ENCODE measurements around the gene IRF2BP1.
"Not testable (repeated sequence)": the region's sequence is repeated elsewhere in the genome, so short reads cannot be mapped to it uniquely, and the experiment has no call there.

The IRF2BP1 gene

DNA sequence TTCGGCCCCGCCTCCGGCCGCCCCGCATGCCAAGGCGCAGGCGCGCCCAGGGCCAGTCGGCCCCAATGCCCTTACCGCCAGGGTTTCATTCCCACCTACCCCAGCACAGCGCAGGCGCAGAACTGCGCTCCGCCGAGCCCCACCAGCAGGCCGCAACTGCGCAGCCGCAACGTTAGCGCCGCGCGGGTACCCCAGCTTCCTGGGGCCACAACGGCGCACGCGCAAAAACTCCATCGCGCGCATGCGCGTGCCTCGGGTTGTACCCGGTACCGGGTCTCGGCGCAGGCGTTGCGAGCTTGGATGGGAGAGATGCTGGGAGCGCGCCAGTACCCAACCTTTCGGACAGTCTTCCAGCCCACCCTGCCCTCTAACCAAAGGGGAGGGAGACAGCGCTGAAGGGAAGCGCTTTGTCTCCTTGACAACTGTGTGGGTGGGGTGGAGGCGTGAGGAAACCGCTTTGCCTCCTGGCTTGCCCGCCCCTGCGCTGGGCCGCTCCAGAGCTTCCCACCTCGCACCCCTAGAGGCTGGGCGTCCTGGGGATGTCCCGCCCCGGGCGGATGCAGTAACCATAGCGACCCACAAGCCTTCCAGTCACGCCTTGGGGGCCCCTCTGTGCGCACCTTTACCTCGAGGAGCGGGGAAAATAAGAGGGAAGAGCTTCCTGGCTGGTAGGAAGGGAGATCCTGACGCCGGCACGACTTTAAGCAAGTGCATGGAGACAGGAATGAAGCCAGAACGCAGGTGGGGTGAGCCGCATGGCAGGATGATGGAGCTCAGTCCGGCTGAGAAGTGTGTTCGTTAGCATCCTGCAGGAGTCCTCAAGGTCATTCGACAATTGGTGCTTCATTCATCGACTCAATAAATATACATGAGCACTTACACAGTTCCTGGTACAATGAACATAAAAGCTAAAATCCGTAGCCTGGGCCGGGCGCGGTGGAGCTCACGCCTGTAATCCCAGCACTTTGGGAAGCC is 17.0 kb upstream of the IRF2BP1 start:
- Histone ChIP-seq H3K36me3 (ENCODE audit: control insufficient read depth, insufficient read depth, low read length) (peaks cover 15% of the 10 kb centered on the region), H3K27me3 (ENCODE audit: control insufficient read depth, insufficient read depth, low read length, poor library complexity, severe bottlenecking) (peaks cover 24% of the 10 kb centered on the region), H3K9me3 (ENCODE audit: control insufficient read depth, low read length) (no peaks in the 10 kb centered on the region), H3K4me3 (ENCODE audit: insufficient read depth, low read depth, low read length) (peak overlapping the region; percentile 57), H3K27ac (ENCODE audit: insufficient read depth, low read depth, low read length, poor library complexity, severe bottlenecking) (peak overlapping the region; percentile 45), H3K4me1 (ENCODE audit: control insufficient read depth, insufficient read depth, low read length) (no peaks in the 10 kb centered on the region)
- WGBS, 2 experiments = 6 to 7% methylated on average over 73 of the region's 73 CpGs

DNA sequence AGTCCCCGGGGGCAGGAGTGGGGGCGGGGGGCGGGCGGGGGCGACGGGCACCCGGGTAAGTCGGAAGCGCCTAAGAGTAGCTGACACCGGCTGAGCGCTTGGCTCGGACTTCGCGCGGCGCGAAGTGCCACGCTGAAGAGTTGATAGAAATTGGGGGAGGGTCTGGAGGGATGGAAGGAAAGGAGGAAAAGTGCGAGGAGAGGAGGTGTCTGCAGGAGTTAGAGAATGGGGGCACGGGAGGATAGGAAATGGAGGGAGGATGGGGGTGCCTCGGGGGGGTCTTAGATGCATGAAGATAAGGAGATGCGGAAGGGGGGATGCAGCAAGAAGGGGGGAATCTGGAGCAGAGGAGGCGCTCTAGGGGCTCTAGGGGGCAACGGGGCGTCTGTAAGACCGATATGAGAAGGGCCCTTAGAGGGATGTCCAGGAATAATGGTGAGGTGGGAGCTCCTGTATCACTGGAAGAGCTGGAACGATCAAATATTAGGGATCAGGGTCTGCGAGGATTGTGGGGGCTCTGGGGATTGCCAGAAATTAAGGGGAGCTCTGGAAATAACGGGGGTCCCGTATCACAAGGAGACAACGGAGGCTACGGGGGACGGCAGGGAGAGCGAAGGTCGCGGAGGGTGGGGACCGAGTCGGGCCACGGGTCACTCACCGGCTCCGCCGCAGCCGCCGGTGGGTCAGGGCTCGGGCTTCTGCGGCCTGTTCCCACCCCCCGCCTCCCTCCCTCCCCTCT is 16.1 kb upstream of the IRF2BP1 start, which contains the start of gene MYPOP:
Gene MYPOP, minus strand, starts transcription at position 702 of the 739 bp plus-strand sequence. CDS start 840 bp downstream, outside the sequence.
- Histone ChIP-seq H3K27me3 (ENCODE audit: control insufficient read depth, insufficient read depth, low read length, poor library complexity, severe bottlenecking) (peaks cover 24% of the 10 kb centered on the region), H3K4me1 (ENCODE audit: control insufficient read depth, insufficient read depth, low read length) (no peaks in the 10 kb centered on the region), H3K9me3 (ENCODE audit: control insufficient read depth, low read length) (no peaks in the 10 kb centered on the region), H3K36me3 (ENCODE audit: control insufficient read depth, insufficient read depth, low read length) (peaks cover 15% of the 10 kb centered on the region), H3K27ac (ENCODE audit: insufficient read depth, low read depth, low read length, poor library complexity, severe bottlenecking) (peak within 1 kb of the TSS; percentile 45), H3K4me3 (ENCODE audit: insufficient read depth, low read depth, low read length) (peak within 1 kb of the TSS; percentile 57)
- WGBS, 2 experiments = 1% methylated on average over 47 of the region's 47 CpGs

DNA sequence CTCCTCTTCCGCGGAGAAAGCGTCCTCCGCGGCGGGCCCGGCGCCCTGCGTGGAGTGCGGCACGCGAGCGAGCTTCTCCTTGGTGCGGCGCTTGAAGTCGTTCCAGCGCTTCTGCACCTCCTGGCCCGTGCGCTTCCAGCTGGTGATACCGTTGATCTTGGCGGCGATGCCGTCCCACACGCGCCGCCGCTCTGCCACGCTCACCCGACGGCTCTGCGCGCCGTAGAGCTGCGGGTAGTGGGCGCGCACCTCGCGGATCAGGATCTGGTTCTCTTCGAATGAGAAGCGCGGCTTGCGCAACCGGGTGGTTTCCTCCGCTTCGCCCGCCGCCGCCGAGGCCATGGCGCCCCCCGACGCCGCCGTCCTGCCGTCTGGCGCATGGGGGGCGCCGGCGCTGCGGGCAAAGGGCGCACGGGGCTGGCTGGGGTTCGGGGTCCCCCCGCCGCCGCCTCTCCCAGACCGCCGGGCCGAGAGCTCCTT is 15.5 kb upstream of the IRF2BP1 start:
- Histone ChIP-seq H3K4me1 (ENCODE audit: control insufficient read depth, insufficient read depth, low read length) (no peaks in the 10 kb centered on the region), H3K9me3 (ENCODE audit: control insufficient read depth, low read length) (no peaks in the 10 kb centered on the region), H3K27me3 (ENCODE audit: control insufficient read depth, insufficient read depth, low read length, poor library complexity, severe bottlenecking) (peaks cover 24% of the 10 kb centered on the region), H3K4me3 (ENCODE audit: insufficient read depth, low read depth, low read length) (peak overlapping the region; percentile 49), H3K27ac (ENCODE audit: insufficient read depth, low read depth, low read length, poor library complexity, severe bottlenecking) (no peak overlapping the region), H3K36me3 (ENCODE audit: control insufficient read depth, insufficient read depth, low read length) (peaks cover 15% of the 10 kb centered on the region)
- WGBS, 2 experiments = 2% methylated on average over 69 of the region's 69 CpGs

DNA sequence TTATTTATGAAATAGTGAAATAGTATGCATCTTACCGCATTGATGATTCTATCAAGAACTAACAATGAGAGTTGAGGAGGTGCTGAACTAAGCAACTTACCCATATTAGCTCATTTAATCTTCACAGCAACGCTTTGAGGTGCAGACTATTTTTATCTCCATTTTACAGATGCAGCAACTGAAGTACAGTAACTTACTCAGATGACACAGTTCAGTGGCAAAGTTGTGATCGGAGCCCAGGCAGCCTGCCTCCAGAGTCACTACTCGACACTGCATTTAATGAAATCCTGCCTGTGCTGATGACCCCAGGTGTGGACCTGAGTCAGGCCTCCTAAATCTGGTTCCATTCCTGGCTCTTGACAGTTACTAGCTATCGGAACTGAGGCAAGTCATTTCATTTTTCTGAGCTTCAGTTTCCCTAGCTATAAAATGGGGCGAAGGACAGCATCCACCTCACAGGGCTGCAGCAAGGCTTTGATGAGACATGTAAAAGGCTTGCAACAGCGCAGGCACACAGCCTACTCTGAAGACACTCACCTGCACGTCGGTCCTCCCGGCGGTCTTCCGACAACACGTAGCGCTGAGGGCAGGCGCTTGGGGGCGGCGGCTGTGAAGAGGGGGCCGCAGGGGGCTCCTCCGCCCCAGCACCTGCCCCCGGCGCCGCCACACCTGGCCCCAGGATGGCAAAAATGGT is 14.9 kb upstream of the IRF2BP1 start:
- Histone ChIP-seq H3K4me1 (ENCODE audit: control insufficient read depth, insufficient read depth, low read length) (no peaks in the 10 kb centered on the region), H3K36me3 (ENCODE audit: control insufficient read depth, insufficient read depth, low read length) (peaks cover 15% of the 10 kb centered on the region), H3K27ac (ENCODE audit: insufficient read depth, low read depth, low read length, poor library complexity, severe bottlenecking) (no peak overlapping the region), H3K4me3 (ENCODE audit: insufficient read depth, low read depth, low read length) (peak overlapping the region; percentile 49), H3K27me3 (ENCODE audit: control insufficient read depth, insufficient read depth, low read length, poor library complexity, severe bottlenecking) (peaks cover 24% of the 10 kb centered on the region), H3K9me3 (ENCODE audit: control insufficient read depth, low read length) (no peaks in the 10 kb centered on the region)
- WGBS, 2 experiments = 32 to 34% methylated on average over 22 of the region's 22 CpGs

DNA sequence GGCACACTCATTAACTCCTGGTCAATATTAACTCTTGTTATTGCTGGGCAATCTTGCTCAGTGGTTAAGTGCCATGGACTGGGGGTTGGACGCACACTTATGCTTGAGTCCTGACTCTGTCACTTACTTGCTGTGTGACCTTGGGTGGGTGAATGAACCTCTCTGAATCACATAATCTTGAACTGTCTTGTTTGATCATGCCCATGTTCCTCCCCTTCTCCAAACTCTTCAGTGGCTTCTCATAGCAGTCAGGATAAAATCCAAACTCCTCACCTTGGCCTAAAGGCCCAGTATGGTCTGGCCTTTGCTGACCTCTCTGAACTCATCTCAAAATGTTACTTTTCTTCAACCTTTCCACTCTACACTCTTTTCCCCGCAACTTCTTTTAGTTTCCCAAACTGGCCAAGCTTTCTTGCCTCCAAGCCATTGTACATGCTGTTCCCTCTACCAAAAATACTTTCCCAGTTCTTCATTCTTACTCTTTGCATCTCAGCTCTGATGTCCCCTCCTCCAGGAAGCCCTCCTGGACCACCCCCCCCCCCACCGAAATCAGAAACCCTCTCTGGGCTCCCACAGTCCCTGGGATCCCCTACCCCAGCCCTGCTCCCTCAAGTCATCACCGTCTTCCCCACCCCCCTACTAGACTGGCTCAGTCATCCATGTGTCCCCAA is 14.1 kb upstream of the IRF2BP1 start:
- Histone ChIP-seq H3K4me1 (ENCODE audit: control insufficient read depth, insufficient read depth, low read length) (no peaks in the 10 kb centered on the region), H3K4me3 (ENCODE audit: insufficient read depth, low read depth, low read length) (no peak overlapping the region), H3K27ac (ENCODE audit: insufficient read depth, low read depth, low read length, poor library complexity, severe bottlenecking) (no peak overlapping the region), H3K27me3 (ENCODE audit: control insufficient read depth, insufficient read depth, low read length, poor library complexity, severe bottlenecking) (peaks cover 24% of the 10 kb centered on the region), H3K9me3 (ENCODE audit: control insufficient read depth, low read length) (no peaks in the 10 kb centered on the region), H3K36me3 (ENCODE audit: control insufficient read depth, insufficient read depth, low read length) (peaks cover 15% of the 10 kb centered on the region)
- 91 to 96% methylated on average over 3 to 4 of the region's 4 CpGs for WGBS, 2 experiments

DNA sequence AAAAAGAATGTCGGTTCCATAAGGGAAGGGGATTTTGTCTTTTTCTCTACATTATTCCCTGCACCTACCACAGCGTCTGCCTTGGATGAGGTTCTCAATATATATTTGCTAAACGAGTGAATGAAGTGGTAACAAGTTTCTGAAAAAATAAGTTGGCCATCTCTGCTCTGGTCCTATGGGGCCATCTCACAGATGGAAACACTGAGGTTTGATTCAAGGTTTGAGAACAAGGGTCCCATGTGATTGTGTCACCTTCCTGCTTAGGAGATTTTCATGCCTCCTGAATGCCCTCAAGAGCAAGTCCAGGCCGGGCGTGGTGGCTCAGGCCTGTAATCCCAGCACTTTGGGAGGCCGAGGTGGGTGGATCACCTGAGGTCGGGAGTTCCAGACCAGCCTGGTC is 13.3 kb upstream of the IRF2BP1 start:
- H3K4me1 ChIP-seq (ENCODE audit: control insufficient read depth, insufficient read depth, low read length) = no peaks in the 10 kb centered on the region
- H3K27me3 ChIP-seq (ENCODE audit: control insufficient read depth, insufficient read depth, low read length, poor library complexity, severe bottlenecking) = peaks cover 24% of the 10 kb centered on the region
- no peak overlapping the region for H3K4me3 ChIP-seq (ENCODE audit: insufficient read depth, low read depth, low read length)
- no peak overlapping the region for H3K27ac ChIP-seq (ENCODE audit: insufficient read depth, low read depth, low read length, poor library complexity, severe bottlenecking)
- H3K9me3 ChIP-seq (ENCODE audit: control insufficient read depth, low read length) = no peaks in the 10 kb centered on the region
- H3K36me3 ChIP-seq (ENCODE audit: control insufficient read depth, insufficient read depth, low read length) = peaks cover 15% of the 10 kb centered on the region
- 97 to 98% methylated on average over 7 of the region's 7 CpGs for WGBS, 2 experiments

DNA sequence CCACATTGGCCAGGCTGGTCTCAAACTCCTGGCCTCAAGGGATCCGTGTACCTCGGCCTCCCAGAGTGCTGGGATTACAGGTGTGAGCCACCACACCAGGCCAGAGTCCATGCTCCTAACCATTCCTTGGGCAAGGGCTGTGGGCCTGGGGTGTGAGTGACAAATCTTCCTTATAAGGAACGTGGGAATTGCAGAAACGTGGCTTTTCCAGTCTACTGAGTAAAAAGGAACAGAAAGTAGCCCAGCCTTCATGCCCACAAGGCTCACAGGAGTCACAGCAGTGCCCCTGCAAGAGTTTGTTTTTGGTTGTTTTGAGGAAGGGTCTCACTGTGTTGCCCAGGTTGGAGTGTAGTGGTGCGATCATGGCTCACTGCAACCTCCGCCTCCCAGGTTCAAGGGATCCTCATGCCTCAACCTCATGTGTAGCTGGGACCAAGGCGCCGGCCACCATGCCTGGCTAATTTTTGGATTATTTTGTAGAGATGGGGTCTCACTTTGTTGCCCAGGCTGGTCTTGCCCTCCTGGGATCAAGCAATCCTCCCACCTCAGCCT is 11.4 kb upstream of the IRF2BP1 start:
- Histone ChIP-seq H3K27ac (ENCODE audit: insufficient read depth, low read depth, low read length, poor library complexity, severe bottlenecking) (no peak overlapping the region), H3K36me3 (ENCODE audit: control insufficient read depth, insufficient read depth, low read length) (peaks cover 15% of the 10 kb centered on the region), H3K4me3 (ENCODE audit: insufficient read depth, low read depth, low read length) (no peak overlapping the region), H3K27me3 (ENCODE audit: control insufficient read depth, insufficient read depth, low read length, poor library complexity, severe bottlenecking) (peaks cover 24% of the 10 kb centered on the region), H3K9me3 (ENCODE audit: control insufficient read depth, low read length) (no peaks in the 10 kb centered on the region), H3K4me1 (ENCODE audit: control insufficient read depth, insufficient read depth, low read length) (no peaks in the 10 kb centered on the region)
- 90 to 96% methylated on average over 8 of the region's 8 CpGs for WGBS, 2 experiments

DNA sequence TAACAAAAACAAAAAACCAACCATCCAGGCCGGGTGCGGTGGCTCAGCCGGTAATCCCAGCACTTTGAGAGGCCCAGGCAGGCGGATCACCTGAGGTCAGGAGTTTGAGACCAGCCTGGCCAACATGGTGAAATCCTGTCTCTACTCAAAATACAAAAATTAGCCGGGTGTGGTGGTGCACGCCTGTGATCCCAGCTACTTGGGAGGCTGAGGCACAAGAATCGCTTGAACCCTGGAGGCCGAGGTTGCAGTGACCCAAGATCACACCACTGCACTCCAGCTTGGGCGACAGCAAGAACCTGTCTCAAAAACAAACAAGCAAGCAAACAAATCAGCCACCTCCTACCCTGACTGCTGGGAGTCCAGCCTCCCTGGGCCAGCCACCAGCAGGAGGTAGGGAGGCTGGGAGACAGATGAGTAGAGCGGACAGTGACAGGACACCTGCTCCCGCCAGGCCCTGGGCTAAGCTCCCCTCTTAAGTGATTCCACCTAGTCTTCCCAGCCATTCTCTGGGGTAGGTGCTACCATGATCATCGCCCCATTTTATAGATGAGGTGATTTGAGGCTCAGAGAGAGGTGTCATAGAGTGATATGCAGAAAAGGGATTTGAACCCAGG is 10.2 kb upstream of the IRF2BP1 start:
- not testable (repeated sequence) for H3K9me3 ChIP-seq (ENCODE audit: control insufficient read depth, low read length); H3K4me1 ChIP-seq (ENCODE audit: control insufficient read depth, insufficient read depth, low read length); H3K4me3 ChIP-seq (ENCODE audit: insufficient read depth, low read depth, low read length); H3K27ac ChIP-seq (ENCODE audit: insufficient read depth, low read depth, low read length, poor library complexity, severe bottlenecking)
- peaks cover 15% of the 10 kb centered on the region for H3K36me3 ChIP-seq (ENCODE audit: control insufficient read depth, insufficient read depth, low read length)
- H3K27me3 ChIP-seq (ENCODE audit: control insufficient read depth, insufficient read depth, low read length, poor library complexity, severe bottlenecking) = peaks cover 11% of the 10 kb centered on the region
- WGBS, 2 experiments = 95 to 96% methylated on average over 12 of the region's 12 CpGs

DNA sequence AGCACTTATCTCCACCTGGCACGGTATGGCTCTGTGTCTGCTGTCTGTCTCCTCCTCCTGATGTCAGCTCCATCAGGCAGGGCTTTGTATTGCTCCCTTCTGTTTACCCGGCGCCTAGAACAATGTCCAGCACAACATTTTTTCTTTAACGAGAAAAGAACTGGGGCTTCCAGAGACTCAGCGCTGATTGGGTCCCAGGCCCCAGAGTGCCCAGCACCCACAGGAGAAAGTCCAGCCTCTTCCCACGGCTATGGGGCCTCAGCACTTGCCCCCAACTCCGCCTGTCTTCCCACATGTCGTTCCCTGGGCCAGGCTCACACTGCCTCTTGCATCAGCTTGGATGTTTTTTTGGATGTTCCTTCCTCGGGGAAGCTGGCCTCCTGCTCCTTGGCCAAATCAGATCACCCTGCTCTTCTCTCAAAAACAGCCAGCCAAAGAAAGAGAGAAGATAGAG is 9.6 kb upstream of the IRF2BP1 start:
- no peaks in the 10 kb centered on the region for H3K9me3 ChIP-seq (ENCODE audit: control insufficient read depth, low read length)
- H3K27me3 ChIP-seq (ENCODE audit: control insufficient read depth, insufficient read depth, low read length, poor library complexity, severe bottlenecking) = peaks cover 6% of the 10 kb centered on the region
- 92% methylated on average over 9 of the region's 9 CpGs for WGBS, 2 experiments
- H3K4me3 ChIP-seq (ENCODE audit: insufficient read depth, low read depth, low read length) = no peak overlapping the region
- H3K36me3 ChIP-seq (ENCODE audit: control insufficient read depth, insufficient read depth, low read length) = peaks cover 13% of the 10 kb centered on the region
- H3K27ac ChIP-seq (ENCODE audit: insufficient read depth, low read depth, low read length, poor library complexity, severe bottlenecking) = no peak overlapping the region
- H3K4me1 ChIP-seq (ENCODE audit: control insufficient read depth, insufficient read depth, low read length) = no peaks in the 10 kb centered on the region
